ENCODE data around the gene ANXA7. TPM values are rescaled to one million over a fixed set of nuclear protein-coding genes. Genes with fewer than 3 reads are reported as not detected.
"Not testable (repeated sequence)": the region's sequence is repeated elsewhere in the genome, so short reads cannot be mapped to it uniquely, and the experiment has no call there.

ANXA7 gene
- polyA plus RNA-seq, 4 donors: 82.4 to 101 (median 91.3) TPM

DNA sequence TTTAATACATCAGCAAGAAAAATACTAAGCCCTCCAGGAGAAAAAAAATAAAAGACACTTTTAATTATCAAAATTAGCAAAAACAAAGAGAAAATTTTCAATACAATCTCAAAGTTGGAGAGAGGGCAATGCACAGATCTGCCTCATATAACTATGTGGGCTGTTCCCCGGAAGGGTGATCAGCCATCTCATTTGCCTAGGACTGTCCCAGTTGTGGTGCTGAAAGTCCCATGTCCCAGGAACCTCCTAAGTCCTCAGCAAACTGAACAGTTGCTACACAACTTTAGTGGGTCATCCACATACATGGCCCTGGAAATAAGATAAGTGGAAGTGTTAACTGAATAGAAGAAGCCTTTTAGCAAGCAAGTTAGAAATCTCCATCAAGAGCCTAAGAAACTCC is 69.6 kb downstream of the ANXA7 start:
- DNase-seq (ENCODE audit: low read depth in 4 of 4, low spot score in 3 of 4): no peak

DNA sequence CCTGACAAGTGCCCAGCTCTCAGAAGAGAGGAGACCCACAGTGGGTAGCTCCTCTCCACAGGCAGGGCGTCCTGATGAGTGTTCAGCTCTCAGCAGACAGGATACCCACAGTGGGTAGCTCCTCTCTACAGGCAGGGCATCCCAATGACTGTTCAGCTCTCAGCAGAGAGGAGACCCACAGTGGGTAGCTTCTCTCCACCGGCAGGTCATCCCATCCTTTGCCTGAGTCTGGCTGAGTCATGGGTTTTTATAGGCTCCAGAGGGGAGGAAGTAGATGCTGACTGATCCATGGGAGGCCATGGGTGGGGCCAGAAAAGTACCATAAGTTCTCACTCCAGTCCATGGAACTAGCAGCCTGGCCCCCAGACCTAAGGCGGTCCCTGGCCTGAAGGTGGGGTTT is 73.7 kb downstream of the ANXA7 start:
- no peak for DNase-seq (ENCODE audit: low read depth in 4 of 4, low spot score in 3 of 4)

DNA sequence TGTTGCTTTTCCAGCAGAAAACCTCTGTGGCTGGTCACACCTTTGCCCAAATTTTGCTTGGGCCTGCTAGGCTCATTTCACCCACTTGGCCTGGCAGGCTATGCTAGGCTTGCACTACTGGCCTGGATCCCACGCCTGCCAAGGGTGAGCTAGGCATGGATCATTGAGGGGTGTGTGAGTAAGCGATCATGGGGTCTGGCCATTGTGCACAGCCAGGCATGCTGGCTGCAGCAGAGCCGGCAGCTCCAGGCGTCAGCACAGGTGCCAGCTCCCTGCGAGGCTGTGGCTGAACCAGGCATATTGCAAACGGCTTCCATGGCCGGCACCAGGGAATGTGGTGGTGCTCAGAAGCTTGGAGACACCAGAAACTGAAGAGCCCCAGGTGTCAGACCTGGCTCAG is 74.4 kb downstream of the ANXA7 start:
- DNase-seq (ENCODE audit: low read depth in 4 of 4, low spot score in 3 of 4): no peak

DNA sequence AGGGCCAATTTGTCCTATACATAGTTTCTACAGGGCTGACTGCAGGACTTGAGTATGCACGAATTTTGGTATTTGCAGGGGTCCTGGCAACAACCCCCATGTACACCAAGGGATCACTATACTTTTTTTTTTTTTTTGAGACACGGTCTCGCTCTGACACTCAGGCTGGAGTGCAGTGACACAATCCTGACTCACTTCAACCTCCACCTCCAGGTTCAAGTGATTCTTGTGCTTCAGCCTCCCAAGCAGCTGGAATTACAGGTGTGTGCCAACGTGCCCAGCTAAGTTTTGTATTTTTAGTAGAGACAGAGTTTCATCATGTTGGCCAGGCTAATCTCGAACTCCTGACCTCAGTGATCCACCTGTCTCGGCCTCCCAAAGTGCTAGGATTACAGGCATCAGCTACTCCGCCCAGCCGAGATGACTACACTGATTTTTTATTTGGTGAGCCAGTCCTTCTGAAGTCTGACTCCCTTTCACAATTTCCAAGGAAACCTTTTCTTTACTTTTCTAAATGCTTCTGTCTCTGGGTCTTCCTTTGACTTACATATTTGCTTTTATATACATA is 75.0 kb downstream of the ANXA7 start:
- DNase-seq (ENCODE audit: low read depth in 4 of 4, low spot score in 3 of 4): no peak

DNA sequence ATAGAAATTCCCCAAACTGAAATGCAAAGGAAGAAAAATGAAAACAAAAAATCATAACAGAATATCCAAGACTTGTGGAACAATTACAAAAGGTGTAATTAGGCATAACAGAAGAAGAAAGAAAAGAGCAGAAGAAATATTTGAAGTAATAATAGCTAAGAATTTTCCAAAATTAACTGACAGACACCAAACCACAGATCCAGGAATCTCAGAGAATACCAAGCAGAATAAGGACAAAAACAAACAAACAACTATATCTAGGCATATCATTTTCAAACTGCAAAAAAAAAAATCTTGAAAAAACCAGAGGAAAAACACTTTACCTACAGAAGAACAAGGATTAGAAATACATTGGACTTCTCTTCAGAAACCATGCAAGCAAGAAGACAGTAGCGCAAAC is 80.7 kb downstream of the ANXA7 start:
- DNase-seq (ENCODE audit: low read depth in 4 of 4, low spot score in 3 of 4): no peak

DNA sequence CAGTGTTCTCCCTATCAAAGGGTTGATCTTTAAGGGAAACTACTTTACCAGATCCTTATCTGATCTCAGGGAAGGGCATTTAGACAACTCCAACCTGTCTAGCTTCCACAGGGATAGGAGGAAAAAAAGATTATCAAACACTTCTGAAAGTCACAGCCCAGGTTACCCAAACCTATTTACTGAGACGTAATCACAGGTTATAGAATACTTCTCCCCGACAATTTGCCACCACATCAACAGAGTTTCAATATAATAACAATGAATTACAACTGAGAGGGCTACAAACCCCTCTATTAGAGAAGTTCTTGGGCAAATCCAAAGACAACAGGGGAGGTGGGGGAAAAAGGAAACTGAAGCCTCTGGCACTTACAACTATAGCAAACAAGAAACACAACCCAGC is 81.5 kb downstream of the ANXA7 start:
- no peak for DNase-seq (ENCODE audit: low read depth in 4 of 4, low spot score in 3 of 4)

DNA sequence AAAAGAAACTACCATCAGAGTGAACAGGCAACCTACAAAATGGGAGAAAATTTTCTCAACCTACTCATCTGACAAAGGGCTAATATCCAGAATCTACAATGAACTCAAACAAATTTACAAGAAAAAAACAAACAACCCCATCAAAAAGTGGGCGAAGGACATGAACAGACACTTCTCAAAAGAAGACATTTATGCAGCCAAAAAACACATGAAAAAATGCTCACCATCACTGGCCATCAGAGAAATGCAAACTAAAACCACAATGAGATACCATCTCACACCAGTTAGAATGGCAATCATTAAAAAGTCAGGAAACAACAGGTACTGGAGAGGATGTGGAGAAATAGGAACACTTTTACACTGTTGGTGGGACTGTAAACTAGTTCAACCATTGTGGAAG is 85.3 kb downstream of the ANXA7 start:
- not testable (repeated sequence) for DNase-seq (ENCODE audit: low read depth in 4 of 4, low spot score in 3 of 4)

DNA sequence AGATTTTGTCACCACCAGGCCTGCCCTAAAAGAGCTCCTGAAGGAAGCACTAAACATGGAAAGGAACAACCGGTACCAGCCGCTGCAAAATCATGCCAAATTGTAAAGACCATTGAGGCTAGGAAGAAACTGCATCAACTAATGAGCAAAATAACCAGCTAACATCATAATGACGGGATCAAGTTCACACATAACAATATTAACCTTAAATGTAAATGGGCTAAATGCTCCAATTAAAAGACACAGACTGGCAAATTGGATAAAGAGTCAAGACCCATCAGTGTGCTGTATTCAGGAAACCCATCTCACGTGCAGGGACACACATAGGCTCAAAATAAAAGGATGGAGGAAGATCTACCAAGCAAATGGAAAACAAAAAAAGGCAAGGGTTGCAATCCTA is 88.6 kb downstream of the ANXA7 start:
- not testable (repeated sequence) for DNase-seq (ENCODE audit: low read depth in 4 of 4, low spot score in 3 of 4)

Other genes with a start within 250 kb of the ANXA7 start
- 10 to 100 TPM; 34.9 to 44.0 (median 39.1) TPM for gene ECD, start 246.1 kb downstream of the ANXA7 start, polyA plus RNA-seq (ENCODE audit: insufficient read length in 4 of 4)
- 10 to 100 TPM; 41.6 to 52.5 (median 43.1) TPM for gene FAM149B1, start 245.9 kb downstream of the ANXA7 start, polyA plus RNA-seq (ENCODE audit: insufficient read length in 4 of 4)
- gene DNAJC9, start 166.8 kb downstream of the ANXA7 start, polyA plus RNA-seq (ENCODE audit: insufficient read length in 4 of 4): 10 to 100 TPM; 28.1 to 38.8 (median 33.0) TPM
- 10 to 100 TPM; 60.8 to 93.7 (median 76.2) TPM for gene MRPS16, start 161.4 kb downstream of the ANXA7 start, polyA plus RNA-seq (ENCODE audit: insufficient read length in 4 of 4)
- gene CFAP70, start 55.2 kb downstream of the ANXA7 start, polyA plus RNA-seq (ENCODE audit: insufficient read length in 4 of 4): 10 to 100 TPM in 3 of 4 donors, 1 to 10 TPM in 1; 2.7 to 24.5 (median 14.5) TPM
- gene MSS51, start 19.5 kb upstream of the ANXA7 start, polyA plus RNA-seq (ENCODE audit: insufficient read length in 4 of 4): 1 to 10 TPM; 1.5 to 5.0 (median 1.9) TPM
- gene PPP3CB, start 82.0 kb upstream of the ANXA7 start, polyA plus RNA-seq (ENCODE audit: insufficient read length in 4 of 4): 10 to 100 TPM; 70.6 to 87.0 (median 71.7) TPM
- gene USP54, start 177.3 kb upstream of the ANXA7 start, polyA plus RNA-seq (ENCODE audit: insufficient read length in 4 of 4): 10 to 100 TPM; 16.7 to 40.2 (median 33.9) TPM
- 1 to 10 TPM; 1.4 to 5.8 (median 4.5) TPM for gene MYOZ1, start 227.4 kb upstream of the ANXA7 start, polyA plus RNA-seq (ENCODE audit: insufficient read length in 4 of 4)
- under 1 TPM; 0.19 to 0.81 (median 0.48) TPM for gene SYNPO2L, start 242.0 kb upstream of the ANXA7 start, polyA plus RNA-seq (ENCODE audit: insufficient read length in 4 of 4)

Data from left renal pelvis (tissue), 4 donors.